ENCODE data around the gene ZBTB20. TPM values are rescaled to one million over a fixed set of nuclear protein-coding genes. Genes with fewer than 3 reads are reported as not detected.

Gene ZBTB20
- total RNA-seq, 1 donor from 2014 or later, result 23.5 TPM

DNA sequence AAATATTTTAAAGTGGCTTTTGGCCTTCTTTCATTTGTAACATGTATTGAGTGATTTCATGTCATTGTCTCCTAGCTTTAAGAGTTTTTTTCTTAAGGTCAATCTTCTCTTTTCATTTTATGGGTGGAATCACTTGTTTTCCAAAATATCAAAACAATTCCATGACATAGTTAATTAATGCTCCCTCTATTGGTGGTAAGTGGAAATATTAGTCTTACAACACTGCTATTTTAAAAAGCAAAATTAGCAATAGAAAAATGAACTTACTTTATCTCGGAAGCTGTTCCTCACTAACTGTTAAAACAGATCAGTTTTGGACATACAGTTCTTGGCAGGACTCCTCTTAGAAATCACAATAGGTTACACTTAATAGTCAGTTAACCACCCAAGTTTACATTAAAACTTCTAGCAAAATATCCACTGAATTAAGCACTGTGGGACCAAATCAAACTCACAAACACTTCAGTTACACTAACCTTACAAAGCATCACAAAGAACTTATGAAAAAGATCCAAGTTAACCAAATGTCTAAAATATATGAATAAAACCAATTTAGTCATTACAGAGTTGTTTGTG, 810.9 kb downstream of the ZBTB20 start:
- H3K9ac ChIP-seq (ENCODE audit: low read depth in 1 of 3, low read length in 3 of 3), result no peak overlapping the region
- peaks cover 0 to 4% (median 0%) of the 10 kb centered on the region in 3 donors for H3K4me1 ChIP-seq (ENCODE audit: control insufficient read depth in 3 of 3, insufficient read depth in 3 of 3, low read length in 3 of 3)
- no peaks in the 10 kb centered on the region for H3K27me3 ChIP-seq (ENCODE audit: control insufficient read depth in 3 of 3, insufficient read depth in 3 of 3, low read length in 3 of 3)
- H3K27ac ChIP-seq (ENCODE audit: low read depth, low read length), result no peak overlapping the region
- H3K36me3 ChIP-seq (ENCODE audit: control insufficient read depth in 3 of 3, insufficient read depth in 3 of 3, low read length in 3 of 3), result peaks cover 5 to 16% (median 13%) of the 10 kb centered on the region in 3 donors
- H3K9me3 ChIP-seq (ENCODE audit: control insufficient read depth in 3 of 3, low read length in 3 of 3), result no peaks in the 10 kb centered on the region
- H3K4me3 ChIP-seq (ENCODE audit: low read length in 3 of 3), result no peak overlapping the region

DNA sequence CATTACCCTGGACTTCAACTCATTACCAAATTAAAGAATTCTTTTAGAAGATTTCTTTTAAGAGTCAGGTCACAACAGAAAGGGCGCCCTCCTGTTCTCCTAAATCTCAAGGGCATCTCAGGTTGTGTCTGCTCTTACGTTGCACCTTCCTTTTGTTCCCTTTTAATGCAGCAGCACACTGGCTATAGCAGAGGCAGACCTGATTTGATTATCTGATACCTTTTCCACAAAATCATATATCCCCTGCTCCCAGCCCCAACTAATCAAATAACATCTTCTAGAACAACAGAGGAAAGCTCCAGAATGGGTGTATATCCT, 813.2 kb downstream of the ZBTB20 start:
- H3K27ac ChIP-seq (ENCODE audit: low read depth, low read length), result no peak overlapping the region
- H3K9me3 ChIP-seq (ENCODE audit: control insufficient read depth in 3 of 3, low read length in 3 of 3), result no peaks in the 10 kb centered on the region
- no peak overlapping the region for H3K9ac ChIP-seq (ENCODE audit: low read depth in 1 of 3, low read length in 3 of 3)
- peaks cover 0 to under 1% (median 0%) of the 10 kb centered on the region in 3 donors for H3K4me1 ChIP-seq (ENCODE audit: control insufficient read depth in 3 of 3, insufficient read depth in 3 of 3, low read length in 3 of 3)
- H3K27me3 ChIP-seq (ENCODE audit: control insufficient read depth in 3 of 3, insufficient read depth in 3 of 3, low read length in 3 of 3), result no peaks in the 10 kb centered on the region
- H3K4me3 ChIP-seq (ENCODE audit: low read length in 3 of 3), result no peak overlapping the region
- H3K36me3 ChIP-seq (ENCODE audit: control insufficient read depth in 3 of 3, insufficient read depth in 3 of 3, low read length in 3 of 3), result peaks cover 0 to 12% (median 7%) of the 10 kb centered on the region in 3 donors

DNA sequence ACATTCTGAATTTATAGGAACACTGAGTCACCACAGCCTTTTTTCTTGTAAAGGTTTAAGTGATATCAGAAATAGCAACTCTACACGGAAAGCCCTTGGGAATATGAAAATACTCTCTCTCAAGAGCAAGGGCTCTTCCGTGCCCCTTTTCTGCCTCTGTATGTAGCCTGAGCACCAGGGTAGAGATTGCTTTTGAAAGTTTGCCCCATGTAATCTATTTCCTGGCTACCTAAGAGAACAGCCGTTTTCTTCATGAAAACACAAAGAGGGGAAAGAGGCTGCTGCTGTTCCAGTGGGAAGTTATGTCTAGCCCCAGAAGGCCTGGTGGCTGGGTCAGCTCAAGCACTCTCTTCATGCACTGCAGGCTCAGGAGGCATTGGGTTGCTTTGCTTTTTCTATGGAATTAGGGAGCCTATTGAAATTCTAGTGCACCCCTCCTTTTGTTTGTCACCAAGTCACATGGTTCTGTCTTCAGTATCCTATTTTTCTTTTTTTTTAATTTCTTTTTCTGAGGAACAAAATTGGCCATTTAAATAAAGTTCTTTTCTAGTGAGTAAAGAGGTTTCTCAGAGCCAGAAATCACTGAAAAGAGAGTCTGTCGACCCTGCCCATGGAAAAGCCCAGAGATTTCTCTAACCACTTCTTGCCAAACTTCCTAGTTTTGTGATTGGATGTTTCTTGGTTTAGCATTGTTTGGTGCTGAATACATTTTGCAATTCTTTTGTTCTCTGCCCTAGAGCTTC, 813.7 kb downstream of the ZBTB20 start:
- no peak overlapping the region for H3K9ac ChIP-seq (ENCODE audit: low read depth in 1 of 3, low read length in 3 of 3)
- no peaks in the 10 kb centered on the region for H3K4me1 ChIP-seq (ENCODE audit: control insufficient read depth in 3 of 3, insufficient read depth in 3 of 3, low read length in 3 of 3)
- H3K36me3 ChIP-seq (ENCODE audit: control insufficient read depth in 3 of 3, insufficient read depth in 3 of 3, low read length in 3 of 3), result peaks cover 0 to 8% (median 5%) of the 10 kb centered on the region in 3 donors
- no peak overlapping the region for H3K4me3 ChIP-seq (ENCODE audit: low read length in 3 of 3)
- no peaks in the 10 kb centered on the region for H3K9me3 ChIP-seq (ENCODE audit: control insufficient read depth in 3 of 3, low read length in 3 of 3)
- H3K27ac ChIP-seq (ENCODE audit: low read depth, low read length), result no peak overlapping the region
- no peaks in the 10 kb centered on the region for H3K27me3 ChIP-seq (ENCODE audit: control insufficient read depth in 3 of 3, insufficient read depth in 3 of 3, low read length in 3 of 3)

DNA sequence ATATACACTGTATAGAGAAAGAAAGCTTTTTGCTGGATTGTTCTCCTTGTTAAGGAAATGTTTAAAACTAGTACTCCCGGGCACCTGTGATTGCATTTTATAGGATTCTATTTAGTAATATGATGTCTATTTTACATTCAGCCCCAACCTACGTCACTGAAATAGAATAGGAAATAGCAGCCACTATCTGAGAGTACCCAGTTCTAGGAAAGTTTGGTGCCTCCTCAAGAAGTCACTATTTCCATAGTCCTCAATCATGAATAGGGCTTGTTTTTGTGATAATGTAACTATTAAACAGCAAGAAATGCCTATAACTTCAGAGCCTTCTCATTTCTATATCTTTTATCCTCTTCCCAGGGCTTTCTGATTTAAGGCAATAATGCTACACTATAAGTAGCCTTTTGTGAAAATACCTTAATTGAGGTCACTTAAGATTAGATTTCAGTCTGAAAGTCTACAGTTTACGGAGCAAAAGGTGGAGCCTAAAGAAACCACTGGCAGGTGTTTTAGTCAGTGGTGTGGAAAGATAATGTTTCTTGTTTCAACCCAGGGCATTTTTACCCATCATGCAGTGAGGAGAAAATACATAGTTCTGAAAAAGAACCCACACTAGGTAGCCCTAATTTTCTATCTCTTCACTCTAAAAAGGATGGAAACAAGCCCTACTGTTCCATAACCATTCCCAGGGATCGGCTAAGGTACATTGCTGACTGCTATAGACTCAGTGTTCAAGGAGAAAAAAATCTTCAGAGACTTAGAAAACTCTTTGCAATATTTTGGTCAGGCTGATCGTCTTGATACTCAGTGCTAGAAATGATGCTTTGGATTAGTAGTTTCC, 814.5 kb downstream of the ZBTB20 start:
- Histone ChIP-seq H3K27ac (ENCODE audit: low read depth, low read length) (no peak overlapping the region), H3K4me1 (ENCODE audit: control insufficient read depth in 3 of 3, insufficient read depth in 3 of 3, low read length in 3 of 3) (no peaks in the 10 kb centered on the region), H3K4me3 (ENCODE audit: low read length in 3 of 3) (no peak overlapping the region), H3K27me3 (ENCODE audit: control insufficient read depth in 3 of 3, insufficient read depth in 3 of 3, low read length in 3 of 3) (no peaks in the 10 kb centered on the region), H3K36me3 (ENCODE audit: control insufficient read depth in 3 of 3, insufficient read depth in 3 of 3, low read length in 3 of 3) (peaks cover 2 to 4% (median 3%) of the 10 kb centered on the region in 3 donors), H3K9ac (ENCODE audit: low read depth in 1 of 3, low read length in 3 of 3) (no peak overlapping the region), H3K9me3 (ENCODE audit: control insufficient read depth in 3 of 3, low read length in 3 of 3) (no peaks in the 10 kb centered on the region)

DNA sequence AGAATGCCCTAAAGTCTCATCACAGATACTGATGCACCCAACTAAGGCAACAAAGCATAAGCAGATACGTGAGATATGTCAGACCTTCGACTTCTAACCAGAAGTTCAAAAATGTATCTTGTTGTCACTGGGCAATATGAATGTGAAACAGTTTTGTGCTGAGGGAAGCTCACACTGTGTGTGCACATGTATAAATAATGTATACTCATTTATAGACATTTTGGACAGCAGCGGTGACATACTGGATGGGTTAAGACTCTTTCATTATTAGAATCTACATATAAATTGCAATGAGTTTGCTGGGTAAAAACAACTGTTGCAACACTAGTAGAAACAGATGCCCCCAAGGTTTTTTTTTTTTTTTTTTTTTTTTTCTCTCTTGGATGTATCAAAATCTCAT, 815.4 kb downstream of the ZBTB20 start:
- no peak overlapping the region for H3K27ac ChIP-seq (ENCODE audit: low read depth, low read length)
- no peak overlapping the region for H3K4me3 ChIP-seq (ENCODE audit: low read length in 3 of 3)
- H3K4me1 ChIP-seq (ENCODE audit: control insufficient read depth in 3 of 3, insufficient read depth in 3 of 3, low read length in 3 of 3), result no peaks in the 10 kb centered on the region
- no peak overlapping the region for H3K9ac ChIP-seq (ENCODE audit: low read depth in 1 of 3, low read length in 3 of 3)
- no peaks in the 10 kb centered on the region for H3K27me3 ChIP-seq (ENCODE audit: control insufficient read depth in 3 of 3, insufficient read depth in 3 of 3, low read length in 3 of 3)
- peaks cover under 1 to 4% (median 3%) of the 10 kb centered on the region in 3 donors for H3K36me3 ChIP-seq (ENCODE audit: control insufficient read depth in 3 of 3, insufficient read depth in 3 of 3, low read length in 3 of 3)
- no peaks in the 10 kb centered on the region for H3K9me3 ChIP-seq (ENCODE audit: control insufficient read depth in 3 of 3, low read length in 3 of 3)

DNA sequence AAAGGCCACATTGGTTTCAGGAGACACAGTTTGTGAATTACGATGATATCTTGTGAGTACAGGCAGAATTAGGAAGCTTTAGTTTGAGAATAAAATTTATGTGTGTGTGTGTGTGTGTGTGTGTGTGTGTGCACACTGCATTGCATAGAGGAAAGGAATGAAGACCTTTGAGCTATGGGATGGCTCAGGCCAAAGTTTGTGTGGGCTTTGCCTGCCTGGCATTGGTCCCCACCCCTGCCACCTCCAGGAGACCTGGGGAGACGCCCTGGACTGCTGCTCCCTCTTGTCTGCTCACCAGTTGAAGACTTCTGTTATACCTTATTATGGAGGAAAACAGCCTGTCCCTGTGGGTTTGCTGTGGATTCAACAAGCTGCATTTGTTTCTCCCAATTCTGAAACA, 816.1 kb downstream of the ZBTB20 start:
- Histone ChIP-seq H3K9me3 (ENCODE audit: control insufficient read depth in 3 of 3, low read length in 3 of 3) (no peaks in the 10 kb centered on the region), H3K27ac (ENCODE audit: low read depth, low read length) (no peak overlapping the region), H3K4me1 (ENCODE audit: control insufficient read depth in 3 of 3, insufficient read depth in 3 of 3, low read length in 3 of 3) (no peaks in the 10 kb centered on the region), H3K27me3 (ENCODE audit: control insufficient read depth in 3 of 3, insufficient read depth in 3 of 3, low read length in 3 of 3) (no peaks in the 10 kb centered on the region), H3K4me3 (ENCODE audit: low read length in 3 of 3) (no peak overlapping the region), H3K36me3 (ENCODE audit: control insufficient read depth in 3 of 3, insufficient read depth in 3 of 3, low read length in 3 of 3) (peaks cover 0 to 4% (median 3%) of the 10 kb centered on the region in 3 donors), H3K9ac (ENCODE audit: low read depth in 1 of 3, low read length in 3 of 3) (no peak overlapping the region)

DNA sequence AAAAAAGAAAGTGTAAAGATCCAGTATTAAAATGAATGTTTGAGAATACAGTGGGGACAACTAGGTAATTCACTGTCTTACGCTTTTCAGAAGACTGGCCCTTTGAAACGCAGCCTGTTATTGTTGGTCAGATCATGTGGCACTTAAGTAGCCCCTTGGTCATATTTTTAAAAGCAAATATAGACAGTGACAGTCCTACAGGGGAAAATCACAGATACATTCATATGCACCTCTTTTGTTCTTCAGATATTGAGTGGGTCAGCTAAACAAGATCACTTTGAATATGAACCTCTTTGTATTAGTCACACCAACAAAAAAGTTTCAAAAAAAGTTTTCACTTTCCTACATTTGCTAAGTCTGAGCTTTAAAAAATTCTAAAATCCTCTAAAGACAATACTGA, 817.3 kb downstream of the ZBTB20 start:
- H3K9me3 ChIP-seq (ENCODE audit: control insufficient read depth in 3 of 3, low read length in 3 of 3), result no peaks in the 10 kb centered on the region
- peaks cover 0 to 4% (median 3%) of the 10 kb centered on the region in 3 donors for H3K36me3 ChIP-seq (ENCODE audit: control insufficient read depth in 3 of 3, insufficient read depth in 3 of 3, low read length in 3 of 3)
- no peak overlapping the region for H3K9ac ChIP-seq (ENCODE audit: low read depth in 1 of 3, low read length in 3 of 3)

DNA sequence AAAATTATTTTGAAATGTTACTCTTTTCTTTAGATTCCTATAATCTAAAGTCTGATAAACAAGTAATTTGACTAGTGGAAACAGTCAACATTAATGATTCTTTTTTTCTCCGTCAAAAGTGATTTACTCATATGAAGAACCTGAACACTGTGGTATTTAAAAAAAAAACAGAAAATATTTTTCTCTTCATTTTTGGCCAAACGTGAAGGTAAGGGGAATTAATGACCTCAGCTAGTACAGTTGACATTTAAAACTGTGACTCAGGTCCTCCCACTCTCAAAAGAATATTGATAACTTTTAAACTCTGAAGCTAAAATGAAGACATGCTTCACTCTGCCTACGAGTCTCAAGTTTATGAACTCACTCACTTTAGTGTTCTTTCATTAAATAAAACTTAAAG, 818.7 kb downstream of the ZBTB20 start:
- no peaks in the 10 kb centered on the region for H3K27me3 ChIP-seq (ENCODE audit: control insufficient read depth in 3 of 3, insufficient read depth in 3 of 3, low read length in 3 of 3)
- no peak overlapping the region for H3K4me3 ChIP-seq (ENCODE audit: low read length in 3 of 3)
- H3K4me1 ChIP-seq (ENCODE audit: control insufficient read depth in 3 of 3, insufficient read depth in 3 of 3, low read length in 3 of 3), result peaks cover 0 to 4% (median 3%) of the 10 kb centered on the region in 3 donors
- no peaks in the 10 kb centered on the region for H3K9me3 ChIP-seq (ENCODE audit: control insufficient read depth in 3 of 3, low read length in 3 of 3)
- no peak overlapping the region for H3K27ac ChIP-seq (ENCODE audit: low read depth, low read length)
- peaks cover 0 to 7% (median 3%) of the 10 kb centered on the region in 3 donors for H3K36me3 ChIP-seq (ENCODE audit: control insufficient read depth in 3 of 3, insufficient read depth in 3 of 3, low read length in 3 of 3)
- H3K9ac ChIP-seq (ENCODE audit: low read depth in 1 of 3, low read length in 3 of 3), result no peak overlapping the region

More for the DNA sequence above, 817.3 kb downstream of the ZBTB20 start:
- no peak overlapping the region for H3K27ac ChIP-seq (ENCODE audit: low read depth, low read length)
- H3K4me1 ChIP-seq (ENCODE audit: control insufficient read depth in 3 of 3, insufficient read depth in 3 of 3, low read length in 3 of 3), result peaks cover 0 to 3% (median 1%) of the 10 kb centered on the region in 3 donors
- no peaks in the 10 kb centered on the region for H3K27me3 ChIP-seq (ENCODE audit: control insufficient read depth in 3 of 3, insufficient read depth in 3 of 3, low read length in 3 of 3)
- H3K4me3 ChIP-seq (ENCODE audit: low read length in 3 of 3), result no peak overlapping the region

DNA sequence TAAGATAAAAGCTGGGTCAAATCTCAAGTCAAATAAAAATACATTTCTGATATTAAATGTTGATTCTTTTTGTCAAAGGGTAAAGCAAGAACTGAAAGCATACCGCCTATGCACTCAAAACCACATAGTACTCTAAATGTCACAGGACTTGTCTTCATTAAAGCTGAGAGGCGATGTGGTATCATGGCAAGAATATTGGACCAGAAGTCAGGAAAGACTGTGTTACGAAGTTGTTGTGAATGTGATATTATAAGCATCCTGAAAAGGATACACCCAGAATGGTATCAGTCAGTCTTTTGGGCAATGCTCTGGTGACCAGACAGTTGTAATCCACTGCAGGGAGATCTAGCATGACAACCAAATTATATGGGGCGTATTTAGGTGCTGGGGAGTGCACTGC, 819.4 kb downstream of the ZBTB20 start:
- H3K9me3 ChIP-seq (ENCODE audit: control insufficient read depth in 3 of 3, low read length in 3 of 3), result no peaks in the 10 kb centered on the region

More for the DNA sequence above, 819.4 kb downstream of the ZBTB20 start:
- Histone ChIP-seq H3K4me3 (ENCODE audit: low read length in 3 of 3) (no peak overlapping the region), H3K9ac (ENCODE audit: low read depth in 1 of 3, low read length in 3 of 3) (no peak overlapping the region), H3K27ac (ENCODE audit: low read depth, low read length) (no peak overlapping the region), H3K27me3 (ENCODE audit: control insufficient read depth in 3 of 3, insufficient read depth in 3 of 3, low read length in 3 of 3) (no peaks in the 10 kb centered on the region), H3K4me1 (ENCODE audit: control insufficient read depth in 3 of 3, insufficient read depth in 3 of 3, low read length in 3 of 3) (peaks cover 0 to 4% (median 3%) of the 10 kb centered on the region in 3 donors), H3K36me3 (ENCODE audit: control insufficient read depth in 3 of 3, insufficient read depth in 3 of 3, low read length in 3 of 3) (peaks cover 0 to 7% (median 3%) of the 10 kb centered on the region in 3 donors)
